ENCODE data around the gene DNAJC13.
A peak's percentile ranks its signal among the peaks of the same experiment; 100 is the strongest.

The DNAJC13 gene

DNA sequence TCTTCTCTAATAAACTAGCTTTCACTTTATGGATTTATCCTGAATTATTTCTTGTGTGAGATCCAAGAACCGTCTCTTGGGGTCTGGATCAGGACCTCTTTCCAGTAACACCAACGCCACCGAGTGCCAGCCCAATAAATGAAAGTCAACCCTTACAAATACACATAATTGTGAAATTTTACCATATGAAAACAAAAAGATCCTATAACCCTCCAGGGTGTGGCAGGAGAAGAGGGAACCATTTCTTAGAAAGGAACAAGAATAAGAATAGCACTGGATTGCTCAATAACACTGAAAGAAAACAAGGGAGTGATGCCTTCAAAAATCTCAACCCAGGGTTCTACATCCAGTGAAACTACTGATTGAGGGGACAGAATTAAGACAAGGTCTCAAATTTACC is 128.2 kb downstream of the DNAJC13 start:
- Histone ChIP-seq H3K79me2 (ENCODE audit: insufficient read depth, low read length) (no peaks in the 10 kb centered on the region), H3K9ac (ENCODE audit: low read depth, low read length, poor library complexity, severe bottlenecking) (no peak overlapping the region), H3K4me3 (ENCODE audit: low read length, poor library complexity, severe bottlenecking) (no peak overlapping the region), H3F3A (ENCODE audit: low read depth) (no peaks in the 10 kb centered on the region), H3K36me3 (ENCODE audit: insufficient read depth, low read length) (peaks cover 2% of the 10 kb centered on the region; the same call in 1 of the 2 replicates), H3K4me1 (ENCODE audit: insufficient read depth, low read length, poor library complexity, severe bottlenecking) (peaks cover 16% of the 10 kb centered on the region), H3K9me2 (replicated peaks; ENCODE audit: low read depth, low read length) (no peaks in the 10 kb centered on the region), H3K4me2 (ENCODE audit: low read depth, low read length, poor library complexity, severe bottlenecking) (no peak overlapping the region), H3K27me3 (ENCODE audit: insufficient read depth, low read length, poor library complexity, severe bottlenecking) (no peaks in the 10 kb centered on the region), H4K20me1 (ENCODE audit: insufficient read depth, low read length, poor library complexity, severe bottlenecking) (no peaks in the 10 kb centered on the region), H2AFZ (ENCODE audit: low read length) (no peak overlapping the region), H3K9me3 (ENCODE audit: insufficient read depth, low read depth, low read length) (no peaks in the 10 kb centered on the region)
- TF ChIP-seq, protein P1, sequence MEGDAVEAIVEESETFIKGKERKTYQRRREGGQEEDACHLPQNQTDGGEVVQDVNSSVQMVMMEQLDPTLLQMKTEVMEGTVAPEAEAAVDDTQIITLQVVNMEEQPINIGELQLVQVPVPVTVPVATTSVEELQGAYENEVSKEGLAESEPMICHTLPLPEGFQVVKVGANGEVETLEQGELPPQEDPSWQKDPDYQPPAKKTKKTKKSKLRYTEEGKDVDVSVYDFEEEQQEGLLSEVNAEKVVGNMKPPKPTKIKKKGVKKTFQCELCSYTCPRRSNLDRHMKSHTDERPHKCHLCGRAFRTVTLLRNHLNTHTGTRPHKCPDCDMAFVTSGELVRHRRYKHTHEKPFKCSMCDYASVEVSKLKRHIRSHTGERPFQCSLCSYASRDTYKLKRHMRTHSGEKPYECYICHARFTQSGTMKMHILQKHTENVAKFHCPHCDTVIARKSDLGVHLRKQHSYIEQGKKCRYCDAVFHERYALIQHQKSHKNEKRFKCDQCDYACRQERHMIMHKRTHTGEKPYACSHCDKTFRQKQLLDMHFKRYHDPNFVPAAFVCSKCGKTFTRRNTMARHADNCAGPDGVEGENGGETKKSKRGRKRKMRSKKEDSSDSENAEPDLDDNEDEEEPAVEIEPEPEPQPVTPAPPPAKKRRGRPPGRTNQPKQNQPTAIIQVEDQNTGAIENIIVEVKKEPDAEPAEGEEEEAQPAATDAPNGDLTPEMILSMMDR (conservative IDR thresholded peaks at IDR 0.05; ENCODE audit: low read length) = no peak
- TF ChIP-seq EZH2phosphoT487 (IDR thresholded peaks at IDR 0.05; ENCODE audit: borderline replicate concordance) = no peak

DNA sequence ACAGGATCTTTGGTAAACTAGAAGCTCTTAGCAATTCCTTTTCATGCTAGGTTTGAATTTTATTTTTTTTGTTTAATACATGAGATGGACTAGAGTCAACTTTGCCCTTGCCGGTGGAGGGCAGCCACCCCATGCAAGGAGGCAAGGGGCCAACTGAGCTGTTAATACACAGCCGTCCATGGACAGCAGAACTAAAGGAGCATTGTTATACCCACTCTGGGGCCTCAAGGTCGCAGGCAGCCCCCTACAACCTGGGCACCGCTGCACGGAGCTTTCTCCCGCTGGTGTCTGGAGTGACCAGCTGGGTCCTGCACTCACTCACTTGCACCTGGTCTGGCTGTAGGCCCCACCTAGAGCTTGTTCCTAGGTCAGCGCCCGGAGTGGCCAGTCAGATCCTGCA is 131.9 kb downstream of the DNAJC13 start:
- no peak overlapping the region for H3K4me3 ChIP-seq (ENCODE audit: low read length, poor library complexity, severe bottlenecking)
- no peak overlapping the region for H3K4me2 ChIP-seq (ENCODE audit: low read depth, low read length, poor library complexity, severe bottlenecking)

DNA sequence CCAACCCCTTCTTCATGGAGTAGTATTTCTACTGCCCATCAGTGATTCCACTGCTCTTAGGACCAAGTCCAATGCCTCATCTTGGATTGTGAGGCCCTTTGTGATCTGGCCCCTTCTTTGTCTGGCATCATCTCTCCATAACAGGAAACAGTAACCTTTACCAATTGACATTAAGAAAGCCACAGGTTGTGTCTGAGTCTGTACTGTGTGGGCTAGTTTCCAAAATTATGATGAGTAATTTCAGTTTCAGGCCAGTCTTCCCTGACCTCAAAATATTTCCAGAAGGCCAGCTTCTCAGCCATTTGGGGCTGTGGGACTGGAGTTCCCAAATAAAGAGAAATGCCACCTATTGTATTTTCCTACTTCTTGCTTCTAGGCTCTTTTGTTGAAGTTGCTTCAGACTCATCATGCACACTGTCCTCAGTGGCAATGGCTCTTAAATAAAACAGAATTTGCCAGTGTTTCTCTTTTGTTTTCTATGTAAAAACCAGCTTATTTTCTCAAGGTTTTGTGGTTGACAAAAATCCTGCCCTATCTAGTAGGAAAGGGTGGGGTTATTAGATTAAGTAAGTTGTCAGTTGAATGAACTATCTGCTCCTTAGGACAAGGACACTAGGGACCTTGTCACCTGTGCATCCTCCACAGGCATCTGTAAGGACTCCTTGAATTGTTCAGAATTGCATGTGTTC is 132.7 kb downstream of the DNAJC13 start:
- Histone ChIP-seq H3K4me2 (ENCODE audit: low read depth, low read length, poor library complexity, severe bottlenecking) (peak overlapping the region; percentile 47), H2AFZ (ENCODE audit: low read length) (no peak overlapping the region), H3K4me1 (ENCODE audit: insufficient read depth, low read length, poor library complexity, severe bottlenecking) (peaks cover 20% of the 10 kb centered on the region), H3K9ac (ENCODE audit: low read depth, low read length, poor library complexity, severe bottlenecking) (no peak overlapping the region), H3K79me2 (ENCODE audit: insufficient read depth, low read length) (no peaks in the 10 kb centered on the region), H4K20me1 (ENCODE audit: insufficient read depth, low read length, poor library complexity, severe bottlenecking) (no peaks in the 10 kb centered on the region), H3K9me2 (replicated peaks; ENCODE audit: low read depth, low read length) (no peaks in the 10 kb centered on the region), H3K36me3 (ENCODE audit: insufficient read depth, low read length) (no peaks in the 10 kb centered on the region), H3K9me3 (ENCODE audit: insufficient read depth, low read depth, low read length) (no peaks in the 10 kb centered on the region), H3F3A (ENCODE audit: low read depth) (no peaks in the 10 kb centered on the region), H3K27me3 (ENCODE audit: insufficient read depth, low read length, poor library complexity, severe bottlenecking) (no peaks in the 10 kb centered on the region), H3K4me3 (ENCODE audit: low read length, poor library complexity, severe bottlenecking) (peak overlapping the region; percentile 27)
- no peak for TF ChIP-seq EZH2phosphoT487 (IDR thresholded peaks at IDR 0.05; ENCODE audit: borderline replicate concordance)
- TF ChIP-seq, protein P1 (conservative IDR thresholded peaks at IDR 0.05; ENCODE audit: low read length) = no peak

More for the DNA sequence above, 131.9 kb downstream of the DNAJC13 start:
- Histone ChIP-seq H3K27me3 (ENCODE audit: insufficient read depth, low read length, poor library complexity, severe bottlenecking) (no peaks in the 10 kb centered on the region), H3K79me2 (ENCODE audit: insufficient read depth, low read length) (no peaks in the 10 kb centered on the region), H3K9me2 (replicated peaks; ENCODE audit: low read depth, low read length) (no peaks in the 10 kb centered on the region), H3K4me1 (ENCODE audit: insufficient read depth, low read length, poor library complexity, severe bottlenecking) (peaks cover 20% of the 10 kb centered on the region), H3K9me3 (ENCODE audit: insufficient read depth, low read depth, low read length) (no peaks in the 10 kb centered on the region), H3K9ac (ENCODE audit: low read depth, low read length, poor library complexity, severe bottlenecking) (no peak overlapping the region), H2AFZ (ENCODE audit: low read length) (no peak overlapping the region), H3K36me3 (ENCODE audit: insufficient read depth, low read length) (no peaks in the 10 kb centered on the region), H4K20me1 (ENCODE audit: insufficient read depth, low read length, poor library complexity, severe bottlenecking) (no peaks in the 10 kb centered on the region), H3F3A (ENCODE audit: low read depth) (no peaks in the 10 kb centered on the region)
- TF ChIP-seq, protein P1 (conservative IDR thresholded peaks at IDR 0.05; ENCODE audit: low read length) = no peak
- TF ChIP-seq EZH2phosphoT487 (IDR thresholded peaks at IDR 0.05; ENCODE audit: borderline replicate concordance) = no peak

Data from Loucy (cell line).